Liver (tissue), 3 donors: ENCODE results near the gene LARP4.

ENCODE experiments used
- ATF3 ChIP-seq: IDR thresholded peaks from 2 replicates; pipeline ENCODE4 v1.6.1; 2016; ENCODE audit warnings: antibody characterized with exemption
- CTCF ChIP-seq: fragments of 150-350 bp; IDR thresholded peaks from 2 replicates; pipeline ENCODE4 v1.5.1; 2017; ENCODE audit warnings: improper control_type of control experiment, low read depth, low read length; ENCODE audit not compliant: missing input control
- EGR1 ChIP-seq, 2 donors: IDR thresholded peaks; 2 replicates each; pipeline ENCODE4 v1.6.1; 2016 to 2018; ENCODE audit warnings: antibody characterized with exemption in 2 of 2, low read depth in 2 of 2
- FOXA1 ChIP-seq: IDR thresholded peaks from 2 replicates; pipeline ENCODE4 v1.6.1; 2016; ENCODE audit warnings: antibody characterized with exemption
- FOXA2 ChIP-seq: IDR thresholded peaks from 2 replicates; pipeline ENCODE4 v1.6.1; 2016; ENCODE audit warnings: antibody characterized with exemption
- GABPA ChIP-seq, 2 donors: IDR thresholded peaks in 1 of 2; conservative IDR thresholded peaks in 1 of 2; 2 replicates each; pipeline ENCODE4 v1.6.1; 2016; ENCODE audit warnings: antibody characterized with exemption in 2 of 2, mild to moderate bottlenecking in 1 of 2, moderate library complexity in 1 of 2
- JUND ChIP-seq, 2 donors: IDR thresholded peaks; 2 replicates each; pipeline ENCODE4 v1.6.1; 2016; ENCODE audit warnings: antibody characterized with exemption in 2 of 2
- MAX ChIP-seq: IDR thresholded peaks from 2 replicates; pipeline ENCODE4 v1.6.1; 2016; ENCODE audit warnings: antibody characterized with exemption
- RAD21 ChIP-seq, 2 donors: IDR thresholded peaks; 2 replicates each; pipeline ENCODE4 v1.6.1; 2016; ENCODE audit warnings: antibody characterized with exemption in 2 of 2, mild to moderate bottlenecking in 2 of 2
- REST ChIP-seq: IDR thresholded peaks from 2 replicates; pipeline ENCODE4 v1.6.1; 2016; ENCODE audit warnings: antibody characterized with exemption, mild to moderate bottlenecking
- SP1 ChIP-seq: IDR thresholded peaks from 2 replicates; pipeline ENCODE4 v1.6.1; 2018; ENCODE audit warnings: antibody characterized with exemption, mild to moderate bottlenecking
- TAF1 ChIP-seq: conservative IDR thresholded peaks from 2 replicates; pipeline ENCODE4 v1.6.1; 2016; ENCODE audit warnings: antibody characterized with exemption, mild to moderate bottlenecking
- YY1 ChIP-seq: IDR thresholded peaks from 2 replicates; pipeline ENCODE4 v1.6.1; 2016; ENCODE audit warnings: antibody characterized with exemption, mild to moderate bottlenecking
- ZBTB33 ChIP-seq: IDR thresholded peaks from 2 replicates; pipeline ENCODE4 v1.6.1; 2016; ENCODE audit warnings: antibody characterized with exemption
- donor health status: healthy.
- donor health status: healthy.

- TF ChIP-seq ZBTB33, result no peak
- TF ChIP-seq EGR1 (IDR thresholded peaks at IDR 0.05; ENCODE audit: low read depth in 2 of 2), result no peak
- TF ChIP-seq CTCF, result no peak
- no peak for TF ChIP-seq TAF1
- TF ChIP-seq YY1, result no peak
- TF ChIP-seq SP1, result no peak
- no peak for TF ChIP-seq RAD21 (IDR thresholded peaks at IDR 0.05)
- no peak for TF ChIP-seq MAX
- no peak for TF ChIP-seq GABPA (IDR thresholded peaks at IDR 0.05 in 1 of 2, conservative IDR thresholded peaks at IDR 0.05 in 1 of 2)
- no peak for TF ChIP-seq REST
- TF ChIP-seq ATF3, result no peak
- TF ChIP-seq FOXA2, result no peak
- TF ChIP-seq JUND (IDR thresholded peaks at IDR 0.05), result no peak
- TF ChIP-seq FOXA1, result no peak
These were observed 124.7 kb downstream of the LARP4 start for GRCh38 chr12:50525422-50525821.
